Right renal cortex interstitium (tissue), 3 donors: ENCODE results near the gene GMNN. TPM values are rescaled to one million over a fixed set of nuclear protein-coding genes. Genes with fewer than 3 reads are reported as not detected.

Experiments used
- polyA plus RNA-seq, 3 donors: library from polyadenylated mRNA; unstranded; fragments of 120-200 nt; gene quantifications; one replicate each; pipeline ENCODE4 v1.2.1, GENCODE V29; 2013; ENCODE audit not compliant: insufficient read length in 3 of 3

The GMNN gene
- polyA plus RNA-seq, 3 donors, result 57.6 to 59.4 (median 58.2) TPM

Other genes with a start within 250 kb of the GMNN start
- under 1 TPM; 0.25 to 0.33 (median 0.25) TPM for gene KIAA0319, start 128.7 kb upstream of the GMNN start, polyA plus RNA-seq
- gene TDP2, start 108.0 kb upstream of the GMNN start, polyA plus RNA-seq, result 10 to 100 TPM; 64.9 to 71.6 (median 65.2) TPM
- 10 to 100 TPM; 42.4 to 47.4 (median 45.1) TPM for gene ACOT13, start 107.9 kb upstream of the GMNN start, polyA plus RNA-seq
- gene C6orf62, start 55.8 kb upstream of the GMNN start, polyA plus RNA-seq, result 100 to 1,000 TPM; 143 to 153 (median 151) TPM
- gene ARMH2, start 24.0 kb downstream of the GMNN start, polyA plus RNA-seq, result not detected
- 10 to 100 TPM in 1 of 3 donors, 1 to 10 TPM in 2; 7.4 to 10.6 (median 8.3) TPM for gene RIPOR2, start 161.0 kb downstream of the GMNN start, polyA plus RNA-seq